C4-2B (cell line): Measurements from ENCODE around the gene RAB11FIP5.

Experiments used
- H3K27ac ChIP-seq: fragments of 450-650 bp; 2 replicates; pipeline ENCODE4 v1.5.1; 2017
- CTCF ChIP-seq: fragments of 450-650 bp; conservative IDR thresholded peaks from 2 replicates; pipeline ENCODE4 v1.5.1; 2017; ENCODE audit warnings: mild to moderate bottlenecking
- ZFX ChIP-seq: fragments of 450-650 bp; IDR thresholded peaks from 2 replicates; pipeline ENCODE4 v1.6.1; 2017

Gene RAB11FIP5

GRCh38 chr2:73083886-73084800, 28.6 kb downstream of the RAB11FIP5 start:
- TF ChIP-seq CTCF (no peak), ZFX (no peak)
- no peak overlapping the region for H3K27ac ChIP-seq

- TF ChIP-seq ZFX (no peak), CTCF (no peak)
- no peak overlapping the region for H3K27ac ChIP-seq
Observed at GRCh38 chr2:73082523-73083410, 30.0 kb downstream of the RAB11FIP5 start.

GRCh38 chr2:73081181-73081671, 31.5 kb downstream of the RAB11FIP5 start:
- no peak overlapping the region for H3K27ac ChIP-seq
- TF ChIP-seq CTCF = no peak
- no peak for TF ChIP-seq ZFX

DNA sequence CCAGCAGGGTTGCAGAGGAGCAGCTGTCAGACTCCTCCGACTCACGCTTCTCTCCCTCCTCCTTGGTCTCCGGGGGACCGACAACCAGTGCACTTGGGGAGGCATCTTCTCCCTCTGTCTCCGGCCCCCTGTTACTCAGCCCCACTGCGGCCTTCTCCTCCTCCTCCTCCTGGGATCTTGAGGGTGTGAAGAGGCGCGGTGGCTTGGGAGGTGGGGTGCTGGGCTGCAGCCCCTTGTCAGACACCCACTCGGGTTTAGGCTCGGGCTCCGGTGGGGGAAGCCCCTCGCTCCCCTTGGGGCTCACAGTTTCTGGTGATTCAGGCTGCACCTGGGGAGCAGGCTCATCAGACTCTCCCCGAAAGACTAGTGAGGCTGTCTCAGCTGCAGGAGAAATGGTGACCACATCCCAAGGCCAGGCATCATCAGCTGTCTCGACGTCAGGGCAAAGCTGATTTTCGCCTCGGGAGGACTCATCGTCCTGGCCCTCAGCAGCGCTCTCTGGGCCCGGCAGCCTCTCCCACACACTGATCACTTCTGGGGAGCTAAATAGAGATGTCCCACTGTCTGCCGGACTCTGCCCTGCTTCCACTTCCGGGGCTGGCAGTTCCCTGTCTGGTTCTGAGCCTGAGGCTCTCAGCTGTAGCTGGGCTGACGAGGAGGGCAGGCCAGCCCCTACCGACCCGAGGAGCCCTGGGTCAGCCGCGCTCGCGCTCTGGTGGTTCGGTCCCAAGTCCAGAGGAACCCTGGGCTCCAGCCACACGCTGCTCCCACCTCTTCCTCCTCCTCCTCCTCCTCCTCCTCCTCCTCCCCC, 32.2 kb downstream of the RAB11FIP5 start:
- no peak overlapping the region for H3K27ac ChIP-seq
- TF ChIP-seq CTCF (no peak), ZFX (no peak)

DNA sequence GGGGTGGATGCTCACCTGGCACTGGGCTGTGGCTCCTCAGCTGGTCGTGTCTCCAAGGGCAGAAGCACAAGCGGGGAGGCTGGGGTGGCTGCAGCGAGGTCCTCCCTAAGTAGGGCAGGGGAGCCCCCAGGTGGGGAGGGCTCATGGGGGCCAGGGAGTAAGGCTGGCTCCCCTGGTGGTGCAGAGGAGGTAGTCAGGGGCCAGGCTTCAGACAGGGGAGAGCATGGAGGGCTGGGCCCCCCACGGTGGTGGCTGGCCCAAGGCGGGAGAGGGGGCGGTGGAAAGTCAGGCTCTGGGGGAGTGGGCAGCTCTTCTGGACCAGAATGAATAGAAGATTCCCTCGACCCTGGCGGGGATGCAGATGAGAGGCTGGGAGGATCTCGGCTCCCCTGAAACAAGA, 33.1 kb downstream of the RAB11FIP5 start:
- no peak for TF ChIP-seq ZFX
- no peak for TF ChIP-seq CTCF
- no peak overlapping the region for H3K27ac ChIP-seq

DNA sequence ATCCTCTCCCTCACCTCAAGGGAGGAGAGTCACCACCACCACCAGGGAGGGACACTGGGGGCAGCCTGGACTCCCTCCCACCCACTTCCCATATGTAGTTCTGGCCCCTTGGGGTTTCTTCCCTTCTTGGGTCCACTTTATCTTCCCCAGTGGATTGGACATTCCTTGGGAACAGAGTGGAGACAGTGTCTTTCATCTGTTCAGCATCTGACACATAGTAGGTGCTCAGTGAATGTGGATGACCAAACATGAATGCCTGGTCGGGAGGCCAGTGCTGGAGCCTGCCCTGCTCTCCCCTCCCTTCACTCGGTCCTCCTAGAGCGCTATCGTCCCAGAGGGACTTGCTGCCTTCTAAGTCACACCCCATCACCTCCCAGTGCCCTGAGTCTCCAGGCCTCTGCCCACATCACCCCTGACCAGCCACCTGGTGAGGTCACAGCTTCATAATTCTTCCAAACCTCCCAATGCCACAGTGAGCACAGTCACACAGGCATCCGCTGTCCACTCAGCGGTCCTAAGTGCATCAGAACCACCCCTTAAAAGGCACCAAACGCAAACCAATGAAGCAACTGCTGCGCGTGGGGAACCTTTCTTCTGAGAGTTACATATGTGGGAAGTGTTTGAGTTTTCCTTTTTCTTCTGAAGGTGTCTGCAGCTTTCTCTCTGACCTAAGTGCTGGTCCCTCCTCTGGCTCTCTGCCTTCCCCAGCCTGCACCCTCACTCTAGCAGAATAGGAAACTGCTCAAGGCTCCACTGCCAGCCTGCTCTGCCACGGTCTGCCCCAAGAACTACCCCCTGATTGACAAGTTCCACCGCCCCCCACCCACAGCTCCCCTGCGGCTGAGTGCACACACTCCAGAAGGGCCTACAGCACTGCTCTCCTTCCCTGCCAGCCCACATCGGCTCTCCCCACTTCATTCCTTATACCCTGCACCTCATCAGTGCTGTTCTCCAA, 34.0 kb downstream of the RAB11FIP5 start:
- H3K27ac ChIP-seq = no peak overlapping the region
- no peak for TF ChIP-seq ZFX
- TF ChIP-seq CTCF = no peak
